ENCODE measurements around the gene AKNA.

DNA sequence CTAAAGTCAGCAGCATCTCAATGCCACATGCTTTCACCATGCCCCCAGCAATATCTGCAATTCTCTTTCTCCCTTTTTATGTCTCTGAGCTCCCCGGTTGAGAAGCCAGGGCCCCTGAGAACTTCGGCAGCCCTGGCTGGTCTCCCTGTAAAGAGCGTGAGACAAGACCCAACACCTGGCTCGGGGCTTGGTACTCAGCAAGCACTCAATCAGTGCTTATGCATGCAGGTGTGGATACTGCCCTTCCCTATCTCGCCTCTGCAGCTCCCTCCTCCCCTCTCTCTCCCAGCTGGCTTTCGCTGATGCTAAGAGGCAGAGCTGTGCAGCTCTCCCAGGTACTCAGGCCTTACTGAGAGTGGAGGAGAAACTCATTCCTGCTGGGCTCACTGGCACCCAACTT, 41.7 kb upstream of the AKNA start:
- TF ChIP-seq, protein P1, sequence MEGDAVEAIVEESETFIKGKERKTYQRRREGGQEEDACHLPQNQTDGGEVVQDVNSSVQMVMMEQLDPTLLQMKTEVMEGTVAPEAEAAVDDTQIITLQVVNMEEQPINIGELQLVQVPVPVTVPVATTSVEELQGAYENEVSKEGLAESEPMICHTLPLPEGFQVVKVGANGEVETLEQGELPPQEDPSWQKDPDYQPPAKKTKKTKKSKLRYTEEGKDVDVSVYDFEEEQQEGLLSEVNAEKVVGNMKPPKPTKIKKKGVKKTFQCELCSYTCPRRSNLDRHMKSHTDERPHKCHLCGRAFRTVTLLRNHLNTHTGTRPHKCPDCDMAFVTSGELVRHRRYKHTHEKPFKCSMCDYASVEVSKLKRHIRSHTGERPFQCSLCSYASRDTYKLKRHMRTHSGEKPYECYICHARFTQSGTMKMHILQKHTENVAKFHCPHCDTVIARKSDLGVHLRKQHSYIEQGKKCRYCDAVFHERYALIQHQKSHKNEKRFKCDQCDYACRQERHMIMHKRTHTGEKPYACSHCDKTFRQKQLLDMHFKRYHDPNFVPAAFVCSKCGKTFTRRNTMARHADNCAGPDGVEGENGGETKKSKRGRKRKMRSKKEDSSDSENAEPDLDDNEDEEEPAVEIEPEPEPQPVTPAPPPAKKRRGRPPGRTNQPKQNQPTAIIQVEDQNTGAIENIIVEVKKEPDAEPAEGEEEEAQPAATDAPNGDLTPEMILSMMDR (IDR thresholded peaks at IDR 0.05) = no peak
- TF ChIP-seq EP300 (IDR thresholded peaks at IDR 0.05) (no peak), POLR2A (IDR thresholded peaks at IDR 0.05) (no peak), POLR2AphosphoS5 (IDR thresholded peaks at IDR 0.05) (no peak)

Data from sigmoid colon (tissue), 4 donors.